Urinary bladder (tissue), 4 donors: Measurements from ENCODE around the gene LMOD1. TPM values are rescaled to one million over a fixed set of nuclear protein-coding genes. Genes with fewer than 3 reads are reported as not detected.

ENCODE experiments used
- DNase-seq: peaks from one replicate; pipeline ENCODE4 v3.0.0-alpha.2; 2015; ENCODE audit errors: extremely low spot score
- H3K27ac ChIP-seq: one replicate; pipeline ENCODE4 v1.5.1; 2013; ENCODE audit warnings: low read depth, mild to moderate bottlenecking, moderate library complexity
- H3K36me3 ChIP-seq: one replicate; pipeline ENCODE4 v1.6.1; 2013; ENCODE audit warnings: mild to moderate bottlenecking, moderate library complexity; ENCODE audit not compliant: insufficient read depth
- H3K4me1 ChIP-seq: one replicate; pipeline ENCODE4 v1.6.1; 2013; ENCODE audit warnings: mild to moderate bottlenecking, moderate library complexity; ENCODE audit not compliant: insufficient read depth
- H3K4me3 ChIP-seq: one replicate; pipeline ENCODE4 v1.5.1; 2013; ENCODE audit warnings: low read depth, low read length
- WGBS: extraction: QIAGEN DNeasy Blood & Tissue Kit; methylation state at CpG from one replicate; pipeline ENCODE4 v1.1.7; 2013; 5-methylcytosine and 5-hydroxymethylcytosine counted together
- polyA plus RNA-seq: library from polyadenylated mRNA; stranded (reverse); fragments of 200-250 nt; gene quantifications from one replicate; pipeline ENCODE4 v1.2.3, GENCODE V29; 2013
- total RNA-seq: library from RNA; depleted of rRNA; stranded (reverse); fragments of >200 nt; gene quantifications from one replicate; pipeline ENCODE4 v1.2.3, GENCODE V29; 2014
- donor health status: healthy with polysubstance abuse.
- donor health status: healthy.

Gene LMOD1
- total RNA-seq (71.7 TPM), polyA plus RNA-seq (731 TPM)

DNA sequence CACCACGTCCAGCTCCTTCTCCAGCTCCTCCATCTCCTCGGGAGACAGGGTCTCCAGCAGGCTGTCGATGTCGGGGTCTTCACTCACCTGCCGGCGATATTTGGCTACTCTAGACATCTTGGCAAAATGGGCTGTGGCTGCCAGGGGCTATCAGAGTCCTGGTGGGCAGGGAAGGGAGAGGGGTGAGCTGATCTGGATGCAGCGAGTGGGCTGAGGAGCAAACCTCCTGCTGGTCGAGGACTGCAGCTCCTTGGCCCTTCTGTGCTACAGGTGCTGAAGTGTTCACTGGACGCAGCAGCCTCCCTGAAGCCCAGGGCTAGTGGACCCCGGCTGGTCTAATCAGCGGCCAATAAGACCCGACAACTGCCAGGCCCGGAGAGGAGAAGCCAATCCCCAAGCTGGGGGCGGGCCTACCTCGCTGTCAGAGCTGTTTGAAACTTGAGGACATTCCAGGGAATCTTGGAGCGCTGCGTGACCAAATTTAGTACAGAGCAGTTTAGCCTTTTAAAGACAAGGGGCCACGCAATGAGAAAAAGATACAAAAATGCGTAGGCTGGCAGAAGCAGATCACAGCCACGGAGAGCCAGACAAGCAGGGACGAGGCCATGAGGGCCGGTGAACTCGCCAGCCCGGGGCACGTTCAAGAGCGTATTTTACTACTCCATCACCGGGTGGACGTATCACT lies at the start of gene LMOD1:
LMOD1 (minus strand) TSS at position 325 of the 685 bp plus-strand sequence; CDS start at position 117, 208 bp downstream.
- peak within 1 kb of the TSS; percentile 88 for H3K27ac ChIP-seq
- peak within 1 kb of the TSS; percentile 55 for H3K4me3 ChIP-seq
- peak; percentile 71 for DNase-seq
- no peaks in the 10 kb centered on the region for H3K36me3 ChIP-seq
- H3K4me1 ChIP-seq = no peaks in the 10 kb centered on the region
- 3% methylated on average over 28 of the region's 28 CpGs for WGBS

- WGBS = 58% methylated on average over 6 of the region's 6 CpGs
These were observed 44.1 kb upstream of the LMOD1 start for GRCh38 chr1:201990427-201990826.

GRCh38 chr1:201989354-201990128 lies 43.2 kb upstream of the LMOD1 start:
- H3K4me3 ChIP-seq = no peak overlapping the region
- peaks cover 6% of the 10 kb centered on the region for H3K36me3 ChIP-seq

More at GRCh38 chr1:201990427-201990826, 44.1 kb upstream of the LMOD1 start:
- Histone ChIP-seq H3K36me3 (peaks cover 6% of the 10 kb centered on the region), H3K4me1 (no peaks in the 10 kb centered on the region), H3K27ac (no peak overlapping the region), H3K4me3 (no peak overlapping the region)
- no peak for DNase-seq

DNA sequence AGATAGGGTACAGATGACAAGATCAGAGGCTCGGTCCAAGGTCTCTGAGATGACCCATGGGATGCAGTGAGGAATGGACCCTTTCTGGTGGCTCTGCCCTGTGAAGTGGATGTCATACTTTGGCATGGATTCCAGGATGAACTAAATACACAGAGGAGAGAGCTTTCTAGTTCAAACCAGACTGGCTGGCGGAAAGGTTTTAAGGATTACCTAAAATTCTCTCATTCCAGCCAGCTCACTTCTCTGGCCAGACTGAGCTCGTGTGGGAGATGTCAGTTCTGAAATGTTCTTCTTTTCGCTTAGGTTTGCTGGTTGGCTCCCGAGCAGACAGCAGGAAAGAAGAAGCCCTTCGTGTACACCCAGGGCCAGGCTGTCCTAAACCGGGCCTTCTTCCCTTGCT lies 42.3 kb upstream of the LMOD1 start:
- 79% methylated on average over 7 of the region's 7 CpGs for WGBS
- no peak overlapping the region for H3K27ac ChIP-seq
- no peaks in the 10 kb centered on the region for H3K4me1 ChIP-seq
- peaks cover 6% of the 10 kb centered on the region for H3K36me3 ChIP-seq
- H3K4me3 ChIP-seq = no peak overlapping the region
- no peak for DNase-seq

More at GRCh38 chr1:201989354-201990128, 43.2 kb upstream of the LMOD1 start:
- WGBS = 96% methylated on average over 10 of the region's 10 CpGs
- no peak overlapping the region for H3K27ac ChIP-seq
- DNase-seq = no peak
- H3K4me1 ChIP-seq = no peaks in the 10 kb centered on the region

GRCh38 chr1:201985355-201985754 lies 39.0 kb upstream of the LMOD1 start:
- Histone ChIP-seq H3K4me3 (no peak overlapping the region), H3K27ac (no peak overlapping the region), H3K4me1 (no peaks in the 10 kb centered on the region), H3K36me3 (peaks cover 4% of the 10 kb centered on the region)
- no peak for DNase-seq
- 93% methylated on average over 2 of the region's 2 CpGs for WGBS

- no peaks in the 10 kb centered on the region for H3K36me3 ChIP-seq
- no peak overlapping the region for H3K27ac ChIP-seq
- no peak for DNase-seq
- WGBS = 96% methylated on average over 3 of the region's 3 CpGs
- no peaks in the 10 kb centered on the region for H3K4me1 ChIP-seq
- H3K4me3 ChIP-seq = no peak overlapping the region
These were observed 38.1 kb upstream of the LMOD1 start for GRCh38 chr1:201984446-201984845.

- peak overlapping the region; percentile 93 for H3K27ac ChIP-seq
- DNase-seq = no peak
- no peaks in the 10 kb centered on the region for H3K36me3 ChIP-seq
- H3K4me1 ChIP-seq = no peaks in the 10 kb centered on the region
- 8% methylated on average over 11 of the region's 11 CpGs for WGBS
- H3K4me3 ChIP-seq = peak overlapping the region; percentile 92
These were observed 37.0 kb upstream of the LMOD1 start for GRCh38 chr1:201983380-201983805.

- Histone ChIP-seq H3K4me1 (no peaks in the 10 kb centered on the region), H3K27ac (peak within 1 kb of the TSS; percentile 93), H3K4me3 (peak within 1 kb of the TSS; percentile 92), H3K36me3 (no peaks in the 10 kb centered on the region)
- DNase-seq = peak; percentile 37
- under 1% methylated on average over 79 of the region's 80 CpGs for WGBS
These were observed 36.5 kb upstream of the LMOD1 start, which contains the start of gene RNPEP for GRCh38 chr1:201982623-201983379. Gene RNPEP (plus strand): TSS chr1:201982648. CDS start chr1:201982667, 19 bp downstream.

DNA sequence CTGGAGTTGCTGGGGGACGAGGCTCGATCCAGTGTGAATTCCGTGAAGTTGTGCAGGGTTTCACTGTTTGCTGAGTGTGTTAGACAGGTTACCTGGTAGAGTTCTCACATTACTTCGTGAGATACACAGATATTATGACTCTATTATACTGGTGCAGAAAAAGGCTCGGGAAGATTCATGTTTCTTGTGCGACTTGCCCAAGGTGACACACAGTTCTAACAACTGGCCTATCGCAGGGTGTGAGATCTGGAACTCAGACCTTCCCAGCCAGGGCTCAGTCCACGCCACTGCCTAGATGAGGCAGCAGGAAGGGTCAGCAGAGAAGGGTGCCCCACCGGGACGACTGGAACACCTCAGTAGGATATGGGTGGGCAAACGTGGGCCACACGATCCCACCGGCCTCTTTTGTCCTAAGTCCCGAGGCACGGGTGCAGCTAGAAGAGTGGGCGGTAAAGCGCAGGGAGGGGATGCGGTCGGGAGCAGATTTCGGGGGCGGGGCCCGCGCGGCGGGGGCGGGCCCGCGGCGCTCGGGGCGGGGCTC lies 35.8 kb upstream of the LMOD1 start:
- Histone ChIP-seq H3K27ac (peak overlapping the region; percentile 93), H3K4me3 (peak overlapping the region; percentile 92), H3K36me3 (no peaks in the 10 kb centered on the region), H3K4me1 (no peaks in the 10 kb centered on the region)
- WGBS = 9% methylated on average over 31 of the region's 31 CpGs
- DNase-seq = no peak

GRCh38 chr1:201970334-201971159 lies 24.2 kb upstream of the LMOD1 start:
- Histone ChIP-seq H3K4me1 (no peaks in the 10 kb centered on the region), H3K27ac (no peak overlapping the region), H3K4me3 (no peak overlapping the region), H3K36me3 (peaks cover 5% of the 10 kb centered on the region)
- WGBS = 50% methylated on average over 9 of the region's 9 CpGs
- no peak for DNase-seq

DNA sequence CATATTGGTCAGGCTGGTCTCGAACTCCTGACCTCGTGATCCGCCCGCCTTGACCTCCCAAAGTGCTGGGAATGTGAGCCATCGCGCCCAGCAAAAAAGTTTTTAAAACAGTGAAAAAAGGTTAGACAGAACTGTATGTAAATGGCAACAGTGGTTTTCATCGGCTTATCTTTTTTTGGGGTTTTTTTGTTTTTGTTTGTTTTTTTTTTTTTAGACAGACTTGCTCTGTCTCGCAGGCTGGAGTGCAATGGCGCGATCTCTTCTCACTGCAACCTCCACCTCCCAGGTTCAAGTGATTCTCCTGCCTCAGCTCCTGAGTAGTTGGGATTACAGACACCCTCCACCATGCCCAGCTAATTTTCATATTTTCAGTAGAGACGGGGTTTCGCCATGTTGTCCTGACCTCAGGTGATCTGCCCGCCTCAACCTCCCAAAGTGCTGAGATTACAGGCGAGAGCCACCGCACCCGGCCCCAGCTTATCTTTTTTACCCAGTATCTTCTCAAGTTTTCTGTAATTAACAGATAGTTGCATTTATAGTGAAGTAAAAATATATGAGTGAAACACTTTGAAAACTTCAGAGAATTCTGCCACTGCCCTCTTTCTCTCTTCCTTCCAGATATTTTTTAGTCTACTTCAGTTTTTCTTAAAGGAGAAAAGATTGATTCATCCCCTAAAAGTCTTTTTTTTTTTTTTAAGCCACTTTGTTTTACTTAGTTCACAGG lies 22.0 kb upstream of the LMOD1 start:
- no peak for DNase-seq
- Histone ChIP-seq H3K27ac (no peak overlapping the region), H3K4me1 (no peaks in the 10 kb centered on the region), H3K36me3 (peaks cover 5% of the 10 kb centered on the region), H3K4me3 (no peak overlapping the region)
- 90% methylated on average over 16 of the region's 16 CpGs for WGBS

- DNase-seq = no peak
- 91% methylated on average over 5 of the region's 5 CpGs for WGBS
- no peaks in the 10 kb centered on the region for H3K4me1 ChIP-seq
- no peak overlapping the region for H3K4me3 ChIP-seq
- peaks cover 5% of the 10 kb centered on the region for H3K36me3 ChIP-seq
- H3K27ac ChIP-seq = no peak overlapping the region
These were observed 19.8 kb upstream of the LMOD1 start for GRCh38 chr1:201966171-201966570.
